ENCODE results near the gene PLA2G7.

- TF ChIP-seq CTCF (IDR thresholded peaks at IDR 0.05; ENCODE audit: low read depth, low read length), result no peak
- TF ChIP-seq EZH2phosphoT487 (IDR thresholded peaks at IDR 0.05; ENCODE audit: low read depth), result no peak
These were observed 35.2 kb downstream of the PLA2G7 start for GRCh38 chr6:46699970-46700369.

All from OCI-LY3 (cell line).